ENCODE data around the gene AGAP1.

The AGAP1 gene

DNA sequence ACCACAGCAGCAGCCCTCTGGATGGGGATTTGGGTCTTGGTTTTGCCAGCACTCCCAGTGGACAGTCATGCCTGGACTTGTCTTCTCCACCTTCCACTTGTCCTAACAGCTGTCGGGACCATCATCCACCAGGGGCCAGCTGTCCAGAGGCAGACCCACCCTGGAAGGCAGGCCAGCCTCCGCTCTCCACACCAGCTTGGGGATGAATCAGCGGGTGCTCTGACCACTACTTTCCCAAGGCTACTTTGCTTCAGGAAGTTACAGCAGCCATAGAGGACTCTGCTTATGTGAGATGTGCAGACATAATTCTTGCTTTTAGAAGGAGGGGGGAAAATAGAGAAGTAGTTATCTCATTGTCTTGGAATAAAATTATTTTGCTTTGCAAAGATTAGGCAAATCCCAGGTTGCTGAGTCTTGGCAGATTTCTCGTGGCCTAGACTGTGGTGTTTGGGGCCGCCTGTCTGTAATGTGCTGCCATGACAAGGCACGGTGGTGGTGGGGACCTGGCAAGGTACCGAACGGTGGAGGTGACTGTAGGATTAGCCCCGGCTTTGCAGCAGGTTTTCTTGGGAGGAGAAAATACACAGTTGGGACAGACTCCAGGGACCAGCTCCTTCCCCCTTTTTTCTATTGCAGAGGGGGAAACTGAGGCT is 148.7 kb downstream of the AGAP1 start:
- H3K4me1 ChIP-seq (ENCODE audit: control insufficient read depth, insufficient read depth, low read length), result peaks cover 8% of the 10 kb centered on the region
- WGBS (ENCODE audit: insufficient coverage, insufficient read length), result no CpG with 5 or more reads among the region's 9 CpGs
- DNase-seq (ENCODE audit: low read depth, low spot score), result no peak

DNA sequence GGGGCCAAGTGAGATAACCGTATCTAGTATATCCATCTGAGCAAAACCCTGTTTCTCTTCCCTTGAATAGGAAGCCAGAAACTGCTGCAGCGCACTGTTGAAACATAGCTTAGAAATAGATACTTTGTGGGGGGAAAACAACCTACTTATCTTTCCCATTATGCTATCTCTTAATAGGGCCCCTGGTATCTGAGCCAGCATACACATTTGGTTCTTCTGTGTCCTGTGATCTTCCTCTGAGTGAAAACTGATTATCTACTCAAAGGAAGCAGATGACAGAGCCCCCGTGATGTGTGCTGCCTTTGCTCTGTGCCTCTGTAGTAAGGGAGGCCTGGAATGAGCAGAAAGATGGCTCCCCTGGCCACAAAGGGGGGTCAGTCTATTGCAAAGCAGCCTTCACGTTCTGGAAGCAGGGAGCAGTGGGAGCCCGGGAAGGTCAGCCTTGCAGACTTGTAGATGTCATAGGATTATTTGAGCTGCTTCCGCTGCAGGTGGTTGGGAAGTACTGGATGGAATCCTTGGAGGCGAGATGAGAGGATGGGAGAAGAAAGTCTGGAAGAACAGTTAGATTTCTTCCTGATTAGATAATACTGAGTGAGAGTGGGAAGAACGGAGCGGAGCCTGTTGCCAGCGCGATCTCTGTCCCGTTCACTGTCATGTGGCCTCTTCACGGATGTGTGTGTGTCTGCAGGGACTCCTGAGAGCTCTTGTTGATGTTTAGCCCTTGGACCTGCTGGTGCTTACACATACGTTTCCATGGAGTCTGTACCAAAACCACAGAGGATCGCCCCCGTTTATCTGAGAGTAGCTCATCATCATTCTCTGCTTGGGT is 150.1 kb downstream of the AGAP1 start:
- no peaks in the 10 kb centered on the region for H3K9me3 ChIP-seq (ENCODE audit: control insufficient read depth, insufficient read depth, low read length)
- no CpG with 5 or more reads among the region's 16 CpGs for WGBS (ENCODE audit: insufficient coverage, insufficient read length)
- no peaks in the 10 kb centered on the region for H3K27me3 ChIP-seq (ENCODE audit: control insufficient read depth, insufficient read depth, low read length)
- no peaks in the 10 kb centered on the region for H3K36me3 ChIP-seq (ENCODE audit: control insufficient read depth, insufficient read depth, low read length)
- H3K4me1 ChIP-seq (ENCODE audit: control insufficient read depth, insufficient read depth, low read length), result peaks cover 8% of the 10 kb centered on the region; the same call in 1 of the 2 replicates
- no peak overlapping the region for H3K27ac ChIP-seq (ENCODE audit: low read length)
- DNase-seq (ENCODE audit: low read depth, low spot score), result no peak
- no peak overlapping the region for H3K4me3 ChIP-seq (ENCODE audit: low read length)

More for the DNA sequence above, 148.7 kb downstream of the AGAP1 start:
- H3K4me3 ChIP-seq (ENCODE audit: low read length), result no peak overlapping the region
- no peaks in the 10 kb centered on the region for H3K36me3 ChIP-seq (ENCODE audit: control insufficient read depth, insufficient read depth, low read length)
- H3K27ac ChIP-seq (ENCODE audit: low read length), result no peak overlapping the region
- H3K27me3 ChIP-seq (ENCODE audit: control insufficient read depth, insufficient read depth, low read length), result no peaks in the 10 kb centered on the region
- H3K9me3 ChIP-seq (ENCODE audit: control insufficient read depth, insufficient read depth, low read length), result no peaks in the 10 kb centered on the region

DNA sequence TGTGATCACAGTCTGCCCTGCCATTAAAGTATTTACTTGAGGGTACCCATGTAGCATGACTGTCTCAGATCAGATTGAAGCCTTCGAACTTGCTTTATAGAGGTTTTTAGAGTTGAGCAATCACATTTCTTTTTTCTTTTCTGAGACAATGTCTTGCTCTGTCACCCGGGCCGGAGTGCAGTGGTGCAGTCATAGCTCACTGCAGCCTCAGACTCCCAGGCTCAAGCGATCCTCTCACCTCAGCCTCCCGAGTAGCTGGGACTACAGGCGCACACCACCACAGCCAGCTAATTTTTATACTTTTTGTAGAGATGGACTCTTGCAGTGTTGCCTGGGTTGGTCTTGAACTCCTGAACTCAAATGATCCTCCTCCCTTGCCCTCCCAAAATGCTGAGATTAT is 153.4 kb downstream of the AGAP1 start:
- Histone ChIP-seq H3K27me3 (ENCODE audit: control insufficient read depth, insufficient read depth, low read length) (no peaks in the 10 kb centered on the region), H3K9me3 (ENCODE audit: control insufficient read depth, insufficient read depth, low read length) (no peaks in the 10 kb centered on the region), H3K36me3 (ENCODE audit: control insufficient read depth, insufficient read depth, low read length) (no peaks in the 10 kb centered on the region), H3K4me3 (ENCODE audit: low read length) (no peak overlapping the region), H3K4me1 (ENCODE audit: control insufficient read depth, insufficient read depth, low read length) (0 out of 2 replicates have a peak, but pooled peaks cover 1% of the 10 kb centered on the region), H3K27ac (ENCODE audit: low read length) (no peak overlapping the region)
- no CpG with 5 or more reads among the region's 6 CpGs for WGBS (ENCODE audit: insufficient coverage, insufficient read length)
- DNase-seq (ENCODE audit: low read depth, low spot score), result no peak

DNA sequence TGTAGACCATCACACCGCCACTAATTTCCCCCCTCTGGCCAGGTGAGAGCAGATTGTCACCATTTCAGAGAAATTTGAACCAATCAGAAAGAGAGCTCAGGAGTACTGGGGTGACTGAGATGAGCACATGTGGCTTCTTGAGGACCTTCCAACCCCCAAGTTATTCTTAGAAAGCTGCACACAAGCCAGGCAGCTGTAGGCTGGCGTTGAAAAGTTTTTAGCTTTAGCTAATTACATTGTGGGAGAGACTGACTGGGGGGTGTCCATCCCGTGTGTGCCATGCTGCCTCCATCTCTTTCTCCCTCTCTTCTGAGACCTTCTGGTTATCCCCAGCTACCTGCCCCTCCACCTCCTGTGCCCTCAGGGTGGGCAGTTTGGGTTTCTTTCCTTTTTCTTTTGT is 154.0 kb downstream of the AGAP1 start:
- no peaks in the 10 kb centered on the region for H3K27me3 ChIP-seq (ENCODE audit: control insufficient read depth, insufficient read depth, low read length)
- no peak overlapping the region for H3K27ac ChIP-seq (ENCODE audit: low read length)
- DNase-seq (ENCODE audit: low read depth, low spot score), result no peak
- no peaks in the 10 kb centered on the region for H3K36me3 ChIP-seq (ENCODE audit: control insufficient read depth, insufficient read depth, low read length)
- no peaks in the 10 kb centered on the region for H3K4me1 ChIP-seq (ENCODE audit: control insufficient read depth, insufficient read depth, low read length)
- H3K4me3 ChIP-seq (ENCODE audit: low read length), result no peak overlapping the region
- no peaks in the 10 kb centered on the region for H3K9me3 ChIP-seq (ENCODE audit: control insufficient read depth, insufficient read depth, low read length)
- no CpG with 5 or more reads among the region's 3 CpGs for WGBS (ENCODE audit: insufficient coverage, insufficient read length)

DNA sequence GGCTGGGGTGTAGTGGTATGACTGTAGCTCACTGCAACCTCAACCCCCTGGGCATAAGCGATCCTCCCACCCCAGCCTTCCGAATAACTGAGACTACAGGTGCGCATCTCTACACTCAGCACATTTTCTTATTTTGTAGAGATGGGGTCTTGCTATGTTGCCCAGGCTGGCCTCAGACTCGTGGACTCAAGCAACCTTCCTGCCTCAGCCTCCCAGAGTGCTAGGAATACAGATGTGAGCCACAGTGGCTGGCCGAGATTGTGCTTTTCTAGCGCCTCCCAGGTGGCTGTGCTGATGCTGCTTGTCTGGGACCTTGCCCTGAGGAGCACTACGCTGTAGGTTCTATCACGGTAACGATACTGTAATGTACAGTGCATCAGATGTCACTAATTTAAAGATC is 155.6 kb downstream of the AGAP1 start:
- Histone ChIP-seq H3K27ac (ENCODE audit: low read length) (no peak overlapping the region), H3K36me3 (ENCODE audit: control insufficient read depth, insufficient read depth, low read length) (no peaks in the 10 kb centered on the region), H3K9me3 (ENCODE audit: control insufficient read depth, insufficient read depth, low read length) (no peaks in the 10 kb centered on the region), H3K27me3 (ENCODE audit: control insufficient read depth, insufficient read depth, low read length) (no peaks in the 10 kb centered on the region), H3K4me3 (ENCODE audit: low read length) (no peak overlapping the region), H3K4me1 (ENCODE audit: control insufficient read depth, insufficient read depth, low read length) (no peaks in the 10 kb centered on the region)
- DNase-seq (ENCODE audit: low read depth, low spot score), result no peak
- WGBS (ENCODE audit: insufficient coverage, insufficient read length), result no CpG with 5 or more reads among the region's 9 CpGs

DNA sequence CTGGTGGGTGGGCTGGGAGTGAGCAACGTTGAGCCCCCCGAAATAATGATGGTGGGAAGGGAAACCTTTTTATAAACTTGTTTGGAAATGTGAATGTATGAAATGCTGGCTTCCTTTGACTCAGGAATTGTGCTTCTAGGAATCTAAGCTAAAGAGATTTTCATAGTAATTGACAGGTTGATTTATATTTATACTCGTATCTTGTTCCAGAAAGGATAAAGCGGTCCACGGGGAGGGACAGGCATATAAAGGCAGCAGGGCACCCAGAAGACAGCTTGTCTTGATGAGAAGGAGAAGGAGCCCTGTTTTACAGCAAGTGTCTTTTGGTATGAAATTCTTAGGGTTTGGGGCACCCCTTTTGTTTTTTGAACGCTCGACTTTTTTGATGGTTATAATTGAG is 157.8 kb downstream of the AGAP1 start:
- DNase-seq (ENCODE audit: low read depth, low spot score), result no peak
- Histone ChIP-seq H3K27me3 (ENCODE audit: control insufficient read depth, insufficient read depth, low read length) (no peaks in the 10 kb centered on the region), H3K27ac (ENCODE audit: low read length) (no peak overlapping the region), H3K36me3 (ENCODE audit: control insufficient read depth, insufficient read depth, low read length) (no peaks in the 10 kb centered on the region), H3K9me3 (ENCODE audit: control insufficient read depth, insufficient read depth, low read length) (no peaks in the 10 kb centered on the region), H3K4me3 (ENCODE audit: low read length) (no peak overlapping the region), H3K4me1 (ENCODE audit: control insufficient read depth, insufficient read depth, low read length) (no peaks in the 10 kb centered on the region)
- WGBS (ENCODE audit: insufficient coverage, insufficient read length), result no CpG with 5 or more reads among the region's 7 CpGs

DNA sequence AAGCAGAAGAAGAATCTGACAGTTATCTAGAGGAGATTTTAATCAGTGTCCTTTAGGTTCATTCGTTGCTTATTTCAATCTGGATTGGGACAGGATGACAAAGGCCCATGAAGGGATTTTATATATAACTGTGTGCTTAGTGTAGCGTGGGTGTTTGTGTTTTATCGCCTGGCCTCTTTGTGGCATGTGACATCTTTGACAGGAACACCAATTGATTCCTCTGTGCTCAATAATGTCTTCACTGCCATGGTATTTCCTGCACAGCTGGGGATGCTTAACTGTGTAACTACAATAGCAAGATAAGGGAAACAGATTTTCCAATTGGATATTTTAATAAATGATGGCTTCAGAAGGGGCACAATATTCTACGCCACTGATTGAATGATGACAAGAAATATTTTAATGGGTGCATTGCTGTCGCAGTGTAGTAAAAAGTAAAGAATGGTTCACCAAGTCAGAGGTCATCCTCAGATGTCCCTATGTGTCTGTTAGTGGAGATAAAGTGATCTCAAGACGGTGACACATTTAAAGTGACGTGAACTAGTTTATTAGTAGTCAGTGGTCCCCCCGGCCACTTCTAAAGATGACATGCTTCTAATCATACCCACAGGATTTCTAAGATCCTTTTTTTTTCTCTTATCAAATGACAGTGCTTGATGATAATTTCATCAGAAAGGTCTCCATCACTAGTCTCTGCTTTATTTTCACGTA is 160.4 kb downstream of the AGAP1 start:
- no peak overlapping the region for H3K4me3 ChIP-seq (ENCODE audit: low read length)
- H3K36me3 ChIP-seq (ENCODE audit: control insufficient read depth, insufficient read depth, low read length), result no peaks in the 10 kb centered on the region
- WGBS (ENCODE audit: insufficient coverage, insufficient read length), result no CpG with 5 or more reads among the region's 9 CpGs
- no peaks in the 10 kb centered on the region for H3K9me3 ChIP-seq (ENCODE audit: control insufficient read depth, insufficient read depth, low read length)
- H3K27ac ChIP-seq (ENCODE audit: low read length), result no peak overlapping the region
- H3K4me1 ChIP-seq (ENCODE audit: control insufficient read depth, insufficient read depth, low read length), result peaks cover 4% of the 10 kb centered on the region; the same call in 1 of the 2 replicates
- no peaks in the 10 kb centered on the region for H3K27me3 ChIP-seq (ENCODE audit: control insufficient read depth, insufficient read depth, low read length)
- DNase-seq (ENCODE audit: low read depth, low spot score), result no peak

DNA sequence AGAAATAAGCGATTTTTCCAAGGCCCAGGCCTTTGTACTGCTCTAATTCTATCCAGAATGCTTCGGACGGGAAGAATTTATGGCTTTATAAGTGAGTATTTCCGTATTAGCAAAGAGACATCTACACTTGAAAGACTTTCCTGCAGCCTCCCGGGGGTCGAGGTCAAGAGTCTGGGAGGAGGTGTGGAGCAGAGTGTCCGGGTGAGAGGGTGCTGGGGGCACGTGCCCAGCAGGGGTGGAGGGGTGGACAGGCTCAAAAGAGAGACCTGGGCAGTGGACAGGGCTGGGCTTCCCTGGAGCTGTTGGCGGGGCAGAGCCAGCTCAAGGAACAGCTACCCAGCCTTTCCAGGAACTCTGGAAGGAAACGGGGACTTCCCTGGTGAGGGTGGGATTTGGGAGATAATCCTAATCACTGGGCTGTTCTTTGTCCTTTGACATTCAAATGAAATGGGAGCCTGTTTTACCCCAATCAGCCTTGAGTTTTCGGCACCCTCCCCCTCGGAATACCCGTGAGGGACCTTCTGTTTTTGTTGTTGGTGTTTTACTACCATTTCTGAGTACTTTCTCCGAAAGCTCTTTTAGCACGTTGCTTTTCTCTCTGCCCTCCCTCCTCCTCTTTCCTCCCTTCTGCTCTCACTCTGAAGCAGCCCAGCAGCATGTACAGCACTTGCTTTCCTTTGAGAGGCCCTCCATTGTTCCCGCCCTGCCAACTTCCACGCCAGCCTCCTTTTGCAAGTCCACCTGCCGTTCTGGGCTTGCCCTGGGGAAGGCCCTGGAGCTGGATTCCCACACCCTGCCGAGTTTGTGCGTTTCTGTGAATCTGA is 164.7 kb downstream of the AGAP1 start:
- H3K27ac ChIP-seq (ENCODE audit: low read length), result no peak overlapping the region

DNA sequence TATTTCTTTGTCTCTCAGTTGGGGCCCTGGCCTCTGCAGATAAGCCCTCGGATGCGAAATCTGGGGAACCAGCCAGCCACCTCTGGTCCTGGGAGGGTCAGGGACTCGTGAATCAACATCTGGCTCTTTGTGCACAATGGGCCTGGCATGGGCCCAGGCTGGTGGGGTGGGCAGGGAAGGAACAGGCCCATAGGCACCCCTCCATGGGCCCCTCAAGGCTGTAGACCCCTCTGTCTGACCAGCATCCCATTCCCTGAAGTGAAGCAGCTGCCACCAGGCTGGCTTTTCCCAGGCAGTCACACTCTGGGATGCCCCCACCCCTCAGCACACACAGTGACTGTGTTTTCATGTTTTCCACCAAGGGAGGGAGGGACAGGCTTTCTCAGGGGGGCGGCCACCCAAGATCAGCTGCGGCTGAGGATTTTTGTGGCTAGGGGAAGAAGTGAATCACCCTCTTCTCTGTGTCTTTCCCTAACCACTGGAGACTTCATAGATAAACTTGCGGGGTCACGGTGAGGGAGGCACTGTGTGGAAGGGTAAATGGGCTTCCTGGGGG is 166.0 kb downstream of the AGAP1 start:
- no peak for DNase-seq (ENCODE audit: low read depth, low spot score)
- H3K36me3 ChIP-seq (ENCODE audit: control insufficient read depth, insufficient read depth, low read length), result no peaks in the 10 kb centered on the region
- H3K4me3 ChIP-seq (ENCODE audit: low read length), result no peak overlapping the region
- peaks cover 15% of the 10 kb centered on the region for H3K4me1 ChIP-seq (ENCODE audit: control insufficient read depth, insufficient read depth, low read length)
- H3K27ac ChIP-seq (ENCODE audit: low read length), result no peak overlapping the region
- no peaks in the 10 kb centered on the region for H3K9me3 ChIP-seq (ENCODE audit: control insufficient read depth, insufficient read depth, low read length)
- WGBS (ENCODE audit: insufficient coverage, insufficient read length), result no CpG with 5 or more reads among the region's 7 CpGs
- no peaks in the 10 kb centered on the region for H3K27me3 ChIP-seq (ENCODE audit: control insufficient read depth, insufficient read depth, low read length)

More for the DNA sequence above, 164.7 kb downstream of the AGAP1 start:
- no CpG with 5 or more reads among the region's 20 CpGs for WGBS (ENCODE audit: insufficient coverage, insufficient read length)
- Histone ChIP-seq H3K9me3 (ENCODE audit: control insufficient read depth, insufficient read depth, low read length) (no peaks in the 10 kb centered on the region), H3K27me3 (ENCODE audit: control insufficient read depth, insufficient read depth, low read length) (no peaks in the 10 kb centered on the region), H3K36me3 (ENCODE audit: control insufficient read depth, insufficient read depth, low read length) (no peaks in the 10 kb centered on the region), H3K4me1 (ENCODE audit: control insufficient read depth, insufficient read depth, low read length) (peaks cover 13% of the 10 kb centered on the region), H3K4me3 (ENCODE audit: low read length) (no peak overlapping the region)
- no peak for DNase-seq (ENCODE audit: low read depth, low spot score)

Measured in iPS DF 6.9 (cell line).